GF-D8 (cell line): Measurements from ENCODE around the gene UBR1.
"Not testable (repeated sequence)": the region's sequence is repeated elsewhere in the genome, so short reads cannot be mapped to it uniquely, and the experiment has no call there.

ENCODE experiments used
- DNase-seq: peaks from one replicate; lab custom pipeline; 2025; lab: John Stamatoyannopoulos, UW

UBR1 gene

DNA sequence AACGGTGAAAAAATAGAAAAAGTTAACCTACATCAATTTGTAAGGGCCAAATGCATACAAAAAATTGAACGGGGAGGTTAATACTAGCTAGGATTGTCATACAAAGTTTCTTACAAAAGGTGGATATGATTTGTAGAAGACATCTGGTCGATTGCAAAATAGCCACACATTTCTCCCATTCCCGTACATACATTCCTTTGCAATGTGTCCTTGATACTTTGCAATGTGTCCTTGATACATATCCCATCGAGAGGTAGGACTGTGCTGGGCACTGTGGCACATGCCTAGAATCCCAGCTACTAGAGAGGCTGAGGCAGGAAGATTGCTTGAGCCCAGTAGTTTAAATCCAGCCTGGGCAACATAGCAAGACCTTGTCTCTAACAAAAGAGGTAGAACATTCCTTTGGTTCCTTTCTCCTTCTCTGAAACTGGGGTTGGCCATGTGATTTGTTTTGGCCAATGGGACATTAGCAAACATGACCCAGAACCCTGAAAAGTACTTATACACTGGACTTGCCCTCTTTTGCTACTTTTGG is 194.7 kb downstream of the UBR1 start:
- no peak for DNase-seq

DNA sequence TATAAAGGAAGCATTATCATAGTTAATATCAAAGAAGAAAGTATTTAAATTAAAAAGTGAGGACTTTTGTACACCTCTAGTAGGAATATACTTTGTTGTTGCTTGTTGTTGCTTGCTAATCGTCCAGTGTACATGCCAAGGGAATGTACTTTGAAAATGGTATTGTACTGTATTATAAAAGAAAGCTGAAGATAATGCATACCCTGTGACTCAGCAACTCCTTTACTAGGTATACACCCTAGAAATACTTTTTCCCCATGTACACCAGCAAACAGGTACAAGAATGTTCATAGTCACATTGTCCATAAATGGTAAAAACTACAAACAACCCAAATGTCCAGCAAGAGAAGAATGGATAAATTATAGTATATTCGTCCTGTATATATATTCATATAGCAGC is 197.3 kb downstream of the UBR1 start:
- DNase-seq, result no peak

DNA sequence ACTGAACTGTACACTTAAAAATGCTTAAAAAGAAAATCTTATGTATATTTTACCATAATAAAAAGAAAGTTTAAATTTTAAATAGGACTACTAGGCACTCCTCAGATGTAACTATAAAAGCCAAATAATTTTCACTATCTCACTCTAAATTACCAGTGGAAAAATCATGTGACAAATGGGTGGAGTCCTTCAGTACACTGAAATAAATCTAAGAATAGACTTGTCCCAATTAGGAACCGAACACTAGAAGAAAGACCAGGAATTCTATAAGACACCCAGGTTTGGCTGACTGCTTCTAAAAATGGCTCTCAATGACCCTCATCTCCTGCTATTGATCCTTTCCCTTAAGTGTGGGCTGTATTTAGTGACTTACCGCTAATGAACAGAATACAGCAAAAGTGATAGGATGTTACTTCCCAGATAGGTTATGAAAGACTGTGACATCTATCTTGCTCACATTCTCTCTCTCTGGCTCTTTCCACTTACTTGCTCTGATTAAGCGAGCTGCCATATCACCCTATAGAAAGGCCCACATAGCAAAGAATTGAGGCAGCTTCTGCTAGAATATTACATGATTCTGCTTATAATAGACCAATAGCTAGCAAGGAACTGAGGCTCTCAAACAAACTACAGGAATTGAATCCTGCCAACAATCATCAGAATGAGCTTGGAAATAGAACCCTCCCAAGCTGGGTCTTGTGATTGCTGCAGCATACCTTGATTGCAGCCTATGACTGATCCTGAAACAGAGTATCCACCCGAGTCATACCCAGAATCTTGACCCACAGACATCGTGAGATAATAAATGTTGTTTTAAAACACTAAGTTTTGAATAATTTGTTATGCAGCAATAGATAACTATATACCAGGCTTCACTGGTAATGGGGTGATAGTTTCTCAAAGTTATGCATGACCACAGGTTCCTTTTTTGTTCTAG is 202.2 kb downstream of the UBR1 start:
- no peak for DNase-seq

DNA sequence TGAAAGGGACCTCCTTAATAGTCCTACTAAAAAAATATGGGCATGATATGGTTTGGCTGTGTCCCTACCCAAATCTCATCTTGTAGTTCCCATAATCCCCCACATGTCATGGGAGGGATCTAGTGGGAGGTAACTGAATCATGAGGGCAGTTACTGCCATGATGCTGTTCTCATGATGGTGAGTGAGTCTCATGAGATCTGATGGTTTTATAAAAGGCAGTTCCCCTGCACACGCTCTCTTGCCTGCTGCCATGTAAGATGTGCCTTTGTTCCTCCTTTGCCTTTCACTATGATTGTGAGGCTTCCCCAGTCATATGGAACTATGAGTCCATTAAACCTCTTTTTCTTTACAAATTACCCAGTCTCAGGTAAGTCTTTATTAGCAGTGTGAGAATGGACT is 211.9 kb downstream of the UBR1 start:
- DNase-seq, result not testable (repeated sequence)
